Midbrain (tissue), 1 donor: Measurements from ENCODE around the gene ZMAT5.

ENCODE experiments used
- DNase-seq: peaks from one replicate; lab custom pipeline; 2025; lab: John Stamatoyannopoulos, UW

Gene ZMAT5

GRCh38 chr22:29706486-29706885, 60.3 kb downstream of the ZMAT5 start:
- no peak for DNase-seq

GRCh38 chr22:29705651-29706050, 61.2 kb downstream of the ZMAT5 start:
- DNase-seq, result no peak

- DNase-seq, result peak; percentile 77
Measured at GRCh38 chr22:29704528-29705285, 62.1 kb downstream of the ZMAT5 start.

- DNase-seq, result no peak
Measured at GRCh38 chr22:29703569-29704195, 63.1 kb downstream of the ZMAT5 start.

- DNase-seq, result peak; percentile 62
Measured at GRCh38 chr22:29702931-29703501, 63.8 kb downstream of the ZMAT5 start.

GRCh38 chr22:29702000-29702930, 64.5 kb downstream of the ZMAT5 start:
- DNase-seq, result no peak

GRCh38 chr22:29701155-29701999, 65.4 kb downstream of the ZMAT5 start:
- DNase-seq, result no peak

GRCh38 chr22:29700900-29701154, 66.0 kb downstream of the ZMAT5 start:
- DNase-seq, result no peak

GRCh38 chr22:29700206-29700899, 66.5 kb downstream of the ZMAT5 start:
- DNase-seq, result no peak

GRCh38 chr22:29697853-29698598, 68.8 kb downstream of the ZMAT5 start:
- no peak for DNase-seq

- DNase-seq, result peak; percentile 39
Measured at GRCh38 chr22:29695129-29695926, 71.5 kb downstream of the ZMAT5 start.

GRCh38 chr22:29693671-29694070, 73.1 kb downstream of the ZMAT5 start:
- DNase-seq, result no peak

- DNase-seq, result no peak
Measured at GRCh38 chr22:29693161-29693560, 73.6 kb downstream of the ZMAT5 start.

GRCh38 chr22:29692327-29692640, 74.5 kb downstream of the ZMAT5 start:
- no peak for DNase-seq

GRCh38 chr22:29691636-29692326, 75.0 kb downstream of the ZMAT5 start:
- no peak for DNase-seq

GRCh38 chr22:29690476-29690875, 76.3 kb downstream of the ZMAT5 start:
- no peak for DNase-seq

GRCh38 chr22:29689880-29690213, 77.0 kb downstream of the ZMAT5 start:
- DNase-seq, result peak; percentile 81

GRCh38 chr22:29689206-29689879, 77.5 kb downstream of the ZMAT5 start:
- no peak for DNase-seq
